Activated CD4-positive, alpha-beta T cell treated with anti-CD3 and anti-CD28 coated beads, Interleukin-2, amount 10 ng/mL, durations not matched to agents 7 days and 5 days (primary cell): ENCODE measurements around the gene RALB. TPM values are rescaled to one million over a fixed set of nuclear protein-coding genes. Genes with fewer than 3 reads are reported as not detected.

Experiments
- CTCF ChIA-PET: fragments of 350-600 bp; sonication (Branson Sonifier 250); formaldehyde crosslinking; loops from one replicate; lab custom pipeline; 2021; ENCODE audit warnings: antibody characterized with exemption; lab: Charles Lee
- POLR2A ChIA-PET: fragments of 350-600 bp; sonication (Branson Sonifier 250); formaldehyde crosslinking; loops from one replicate; lab custom pipeline; 2021; ENCODE audit warnings: antibody characterized with exemption; lab: Charles Lee
- DNase-seq: peaks from one replicate; pipeline ENCODE4 v3.0.0-alpha.2; 2020
- H3K27ac Mint-ChIP-seq: one replicate; pipeline ENCODE4 v1.8.0; 2021; ENCODE audit warnings: mild to moderate bottlenecking, moderate library complexity, mixed read lengths
- H3K27me3 Mint-ChIP-seq: one replicate; pipeline ENCODE4 v1.8.0; 2021; ENCODE audit warnings: mixed read lengths
- H3K36me3 Mint-ChIP-seq: one replicate; pipeline ENCODE4 v1.8.0; 2021; ENCODE audit warnings: low read depth, mixed read lengths
- H3K4me1 Mint-ChIP-seq: one replicate; pipeline ENCODE4 v1.8.0; 2021; ENCODE audit warnings: mixed read lengths
- H3K4me3 Mint-ChIP-seq: one replicate; pipeline ENCODE4 v1.8.0; 2021; ENCODE audit warnings: mild to moderate bottlenecking, moderate library complexity, mixed read lengths
- H3K9me3 Mint-ChIP-seq: one replicate; pipeline ENCODE4 v1.8.0; 2021; ENCODE audit warnings: mixed read lengths
- total RNA-seq, 2 experiments: library from RNA; stranded (reverse); gene quantifications; one replicate each; pipeline ENCODE4 v1.2.3, GENCODE V29; 2021

RALB gene
- total RNA-seq, 2 experiments from 2014 or later: 44.3 to 46.8 TPM

DNA sequence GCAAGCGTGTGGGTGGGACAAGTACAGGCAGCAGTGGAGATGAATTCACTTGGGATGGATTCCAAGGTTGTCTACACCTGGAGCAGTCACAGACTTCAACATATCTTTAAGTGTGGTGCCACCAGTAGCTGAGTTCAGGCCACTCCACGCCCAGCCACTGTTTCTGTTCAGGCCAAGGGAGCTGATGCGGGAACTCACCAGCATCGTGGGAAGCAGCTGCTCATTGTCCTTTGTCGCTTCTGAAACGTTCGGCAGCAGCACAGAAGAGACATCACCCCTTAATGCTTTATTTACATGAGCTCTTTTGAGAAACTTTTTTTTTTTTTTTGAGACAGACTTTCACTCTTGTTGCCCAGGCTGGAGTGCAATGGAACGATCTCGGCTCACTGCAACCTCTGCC, 73.4 kb downstream of the RALB start:
- H3K4me3 Mint-ChIP-seq: no peak overlapping the region
- no peak overlapping the region for H3K27ac Mint-ChIP-seq
- POLR2A ChIA-PET: no interaction called here
- peaks cover 4% of the 10 kb centered on the region for H3K27me3 Mint-ChIP-seq
- H3K9me3 Mint-ChIP-seq: no peaks in the 10 kb centered on the region
- H3K4me1 Mint-ChIP-seq: peaks cover 6% of the 10 kb centered on the region
- no peak for DNase-seq
- CTCF ChIA-PET: interaction anchor here (0.6 to 1.4 kb wide), 4 partner anchors 13 to 458 kb away, joined by 3 to 6 read pairs (median 4); no protein-coding TSS in a partner anchor
- no peaks in the 10 kb centered on the region for H3K36me3 Mint-ChIP-seq

- peaks cover 9% of the 10 kb centered on the region for H3K27me3 Mint-ChIP-seq
- ChIA-PET POLR2A (no interaction called here), CTCF (interaction anchor here (1.4 kb wide), 1 partner anchor 17 kb away, joined by 3 read pairs; no protein-coding TSS in a partner anchor)
- H3K27ac Mint-ChIP-seq: no peak overlapping the region
- DNase-seq: no peak
- H3K9me3 Mint-ChIP-seq: no peaks in the 10 kb centered on the region
- no peaks in the 10 kb centered on the region for H3K4me1 Mint-ChIP-seq
- no peaks in the 10 kb centered on the region for H3K36me3 Mint-ChIP-seq
- H3K4me3 Mint-ChIP-seq: no peak overlapping the region
Measured at GRCh38 chr2:120330946-120331822, 78.5 kb downstream of the RALB start.

- H3K4me1 Mint-ChIP-seq: no peaks in the 10 kb centered on the region
- ChIA-PET POLR2A (no interaction called here), CTCF (interaction anchor here (0.5 to 1.4 kb wide), 3 partner anchors 11 to 1714 kb away, joined by 3 to 8 read pairs (median 3); no protein-coding TSS in a partner anchor)
- peaks cover 9% of the 10 kb centered on the region for H3K27me3 Mint-ChIP-seq
- H3K27ac Mint-ChIP-seq: no peak overlapping the region
- H3K4me3 Mint-ChIP-seq: no peak overlapping the region
- no peaks in the 10 kb centered on the region for H3K9me3 Mint-ChIP-seq
- no peaks in the 10 kb centered on the region for H3K36me3 Mint-ChIP-seq
- DNase-seq: no peak
Measured at GRCh38 chr2:120331903-120332302, 79.3 kb downstream of the RALB start.

DNA sequence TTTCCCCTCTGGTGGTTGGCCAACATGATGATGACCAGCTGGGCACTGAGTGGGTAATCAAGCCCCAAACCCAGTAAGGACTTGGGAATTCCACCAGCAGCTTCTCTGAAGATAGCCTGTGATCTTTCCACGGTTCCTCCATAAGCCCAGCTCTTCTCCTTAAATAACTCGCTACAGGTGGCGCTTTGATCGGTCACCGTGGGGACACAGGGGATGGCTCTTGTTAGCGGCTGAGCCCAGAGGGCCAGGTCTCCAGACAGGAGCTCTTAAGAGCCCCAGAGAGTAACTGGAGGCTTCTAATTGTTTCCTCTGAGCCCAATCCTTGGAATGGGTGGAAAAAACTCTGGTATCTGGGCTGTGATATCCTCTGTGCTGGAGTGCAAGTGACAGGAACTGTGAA, 79.7 kb downstream of the RALB start:
- ChIA-PET POLR2A (no interaction called here), CTCF (interaction anchor here (0.5 to 1.4 kb wide), 3 partner anchors 11 to 1713 kb away, joined by 3 to 8 read pairs (median 3); no protein-coding TSS in a partner anchor)
- H3K27me3 Mint-ChIP-seq: peaks cover 11% of the 10 kb centered on the region

DNA sequence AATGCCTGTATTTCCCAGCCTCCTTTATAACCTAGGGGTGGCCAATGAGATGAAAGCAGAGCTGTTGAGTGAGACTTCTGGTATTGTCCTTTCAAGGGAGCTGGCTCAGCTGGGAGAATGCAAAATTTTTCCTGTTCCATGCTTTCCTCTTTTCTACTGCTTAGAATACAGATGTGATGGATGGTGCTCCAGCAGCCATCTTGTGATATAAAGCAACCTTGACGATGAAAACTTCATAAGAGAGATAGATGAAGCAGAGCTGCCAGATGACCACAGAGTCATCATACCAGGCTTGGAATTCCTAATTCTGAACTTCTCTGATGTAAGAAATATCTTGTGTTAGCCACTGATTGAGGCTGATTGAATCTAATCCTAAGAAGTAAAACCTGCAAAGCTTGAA, 81.4 kb downstream of the RALB start:
- no peak for DNase-seq
- Mint-ChIP-seq H3K4me3 (no peak overlapping the region), H3K4me1 (no peaks in the 10 kb centered on the region), H3K9me3 (no peaks in the 10 kb centered on the region), H3K36me3 (no peaks in the 10 kb centered on the region), H3K27me3 (peaks cover 18% of the 10 kb centered on the region), H3K27ac (no peak overlapping the region)
- POLR2A ChIA-PET: no interaction called here
- CTCF ChIA-PET: interaction anchor here (1.3 kb wide), 1 partner anchor 74 kb away, joined by 3 read pairs; no protein-coding TSS in a partner anchor

More for the DNA sequence above, 79.7 kb downstream of the RALB start:
- H3K27ac Mint-ChIP-seq: no peak overlapping the region
- DNase-seq: no peak
- H3K36me3 Mint-ChIP-seq: no peaks in the 10 kb centered on the region
- no peak overlapping the region for H3K4me3 Mint-ChIP-seq
- H3K4me1 Mint-ChIP-seq: no peaks in the 10 kb centered on the region
- H3K9me3 Mint-ChIP-seq: no peaks in the 10 kb centered on the region

GRCh38 chr2:120336749-120337148, 84.1 kb downstream of the RALB start:
- Mint-ChIP-seq H3K27ac (no peak overlapping the region), H3K36me3 (no peaks in the 10 kb centered on the region), H3K4me1 (no peaks in the 10 kb centered on the region), H3K4me3 (no peak overlapping the region), H3K27me3 (peaks cover 31% of the 10 kb centered on the region), H3K9me3 (no peaks in the 10 kb centered on the region)
- ChIA-PET CTCF (interaction anchor here (0.6 kb wide), 1 partner anchor 308 kb away, joined by 3 read pairs; no protein-coding TSS in a partner anchor), POLR2A (no interaction called here)
- DNase-seq: no peak

DNA sequence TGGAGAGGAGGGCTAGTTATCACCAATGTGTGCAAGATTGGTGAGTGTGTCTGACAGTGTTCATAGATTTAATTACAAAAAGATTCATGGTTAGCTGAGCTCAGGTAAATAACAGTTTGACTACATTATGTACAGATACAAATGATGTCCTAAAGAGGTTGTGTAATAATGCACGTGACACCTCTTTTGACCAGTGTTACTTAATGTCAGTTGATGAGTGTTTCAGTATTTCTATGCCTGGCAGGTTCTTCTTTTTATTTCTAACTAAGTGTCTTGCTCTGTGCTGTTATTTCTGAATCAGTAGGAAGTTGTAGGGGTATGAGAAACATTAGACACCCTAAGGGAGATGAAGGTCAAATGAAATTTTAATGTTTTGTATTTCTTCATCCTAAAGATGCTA, 85.4 kb downstream of the RALB start:
- CTCF ChIA-PET: interaction anchor here (0.6 to 0.7 kb wide), 3 partner anchors 779 to 1014 kb away, joined by 3 read pairs; no protein-coding TSS in a partner anchor
- Mint-ChIP-seq H3K27me3 (peaks cover 44% of the 10 kb centered on the region), H3K27ac (no peak overlapping the region), H3K36me3 (no peaks in the 10 kb centered on the region), H3K4me3 (no peak overlapping the region), H3K4me1 (peaks cover 2% of the 10 kb centered on the region), H3K9me3 (no peaks in the 10 kb centered on the region)
- no peak for DNase-seq
- POLR2A ChIA-PET: no interaction called here

DNA sequence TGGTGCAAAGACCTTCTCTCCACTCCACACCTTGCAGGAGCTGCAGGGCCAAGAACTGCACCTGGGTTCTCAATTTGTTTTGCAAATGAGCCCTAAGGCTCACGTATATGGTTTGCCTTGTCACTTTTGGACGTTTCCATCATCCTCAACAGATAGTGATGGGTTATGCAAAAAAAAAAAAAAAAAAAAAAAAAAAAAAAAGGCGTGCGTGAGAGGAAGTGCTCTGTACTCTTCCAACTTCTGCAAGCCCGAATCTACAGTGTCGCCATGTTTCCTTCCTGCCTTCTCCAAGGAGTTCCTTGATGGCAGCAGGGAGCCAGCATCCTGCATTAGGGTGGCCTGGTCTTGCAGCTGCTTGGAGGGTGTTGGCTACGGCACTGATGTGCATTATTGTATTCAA, 89.3 kb downstream of the RALB start:
- no peak overlapping the region for H3K27ac Mint-ChIP-seq
- H3K4me3 Mint-ChIP-seq: no peak overlapping the region
- ChIA-PET CTCF (interaction anchor here (1.0 kb wide), 1 partner anchor 29 kb away, joined by 3 read pairs; no protein-coding TSS in a partner anchor), POLR2A (no interaction called here)
- peaks cover 50% of the 10 kb centered on the region for H3K27me3 Mint-ChIP-seq
- no peaks in the 10 kb centered on the region for H3K9me3 Mint-ChIP-seq
- DNase-seq: no peak
- H3K36me3 Mint-ChIP-seq: no peaks in the 10 kb centered on the region
- H3K4me1 Mint-ChIP-seq: peaks cover 9% of the 10 kb centered on the region

GRCh38 chr2:120342446-120342845, 89.8 kb downstream of the RALB start:
- Mint-ChIP-seq H3K27me3 (peaks cover 53% of the 10 kb centered on the region), H3K4me1 (peaks cover 13% of the 10 kb centered on the region), H3K4me3 (no peak overlapping the region), H3K27ac (no peak overlapping the region), H3K9me3 (no peaks in the 10 kb centered on the region), H3K36me3 (no peaks in the 10 kb centered on the region)
- DNase-seq: no peak
- ChIA-PET POLR2A (no interaction called here), CTCF (interaction anchor here (1.0 to 1.4 kb wide), 3 partner anchors 10 to 29 kb away, joined by 3 to 8 read pairs (median 4); no protein-coding TSS in a partner anchor)

DNA sequence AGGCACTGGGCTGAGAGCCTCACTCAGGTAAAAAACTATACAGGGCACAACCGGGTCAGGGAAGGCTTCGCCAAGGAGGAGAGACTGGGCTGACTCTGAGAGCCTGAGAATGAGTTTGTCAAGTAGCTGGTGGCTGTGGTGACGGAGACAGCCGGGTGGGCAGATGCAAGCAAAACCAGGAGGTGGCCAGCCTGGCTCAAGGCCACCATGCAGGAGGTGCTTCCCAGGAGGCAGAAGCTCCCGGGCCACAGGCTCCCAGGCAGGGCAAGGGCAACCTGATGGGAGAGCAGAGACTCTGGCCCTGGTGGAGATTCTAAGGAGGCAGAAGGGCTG, 90.4 kb downstream of the RALB start:
- H3K4me3 Mint-ChIP-seq: no peak overlapping the region
- H3K36me3 Mint-ChIP-seq: no peaks in the 10 kb centered on the region
- no peak for DNase-seq
- no peaks in the 10 kb centered on the region for H3K9me3 Mint-ChIP-seq
- no peak overlapping the region for H3K27ac Mint-ChIP-seq
- peaks cover 16% of the 10 kb centered on the region for H3K4me1 Mint-ChIP-seq
- H3K27me3 Mint-ChIP-seq: peaks cover 57% of the 10 kb centered on the region
- CTCF ChIA-PET: interaction anchor here (0.8 to 1.6 kb wide), 7 partner anchors 11 to 338 kb away, joined by 3 to 8 read pairs (median 3); no protein-coding TSS in a partner anchor
- POLR2A ChIA-PET: no interaction called here

DNA sequence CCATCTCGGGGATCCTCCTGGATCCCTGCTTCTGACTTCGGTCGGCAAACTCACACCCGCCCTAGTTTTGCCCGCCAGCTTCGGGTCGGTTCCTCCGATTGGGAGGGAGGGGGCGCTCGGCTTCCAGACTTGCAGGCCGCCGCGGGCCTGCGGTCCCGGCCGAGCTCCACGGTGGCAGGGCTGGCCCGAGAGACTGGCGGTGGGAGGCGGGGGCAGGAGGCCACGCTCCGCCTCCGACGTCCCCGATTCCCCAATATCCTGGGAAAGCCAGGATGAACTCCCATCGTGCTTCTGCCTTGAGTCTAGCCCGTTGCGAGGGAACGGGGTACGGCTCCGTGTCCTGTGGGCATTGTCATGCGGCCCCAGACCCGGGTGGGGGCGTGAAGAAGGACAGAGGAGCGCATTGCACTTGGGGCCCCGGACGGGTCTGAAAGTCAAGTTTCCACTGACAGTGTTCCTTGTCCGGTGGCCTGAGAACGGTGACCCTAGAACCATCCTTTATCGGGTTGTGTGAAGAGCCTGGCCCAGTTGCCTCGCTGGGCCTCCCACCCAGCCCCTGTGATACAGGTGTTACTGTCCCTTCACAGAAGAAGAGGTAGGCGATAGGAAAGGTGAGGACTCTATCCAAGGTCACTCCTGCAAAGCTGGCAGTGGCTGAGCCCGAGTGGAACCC, 90.9 kb downstream of the RALB start:
- Mint-ChIP-seq H3K9me3 (no peaks in the 10 kb centered on the region), H3K4me1 (peaks cover 16% of the 10 kb centered on the region), H3K27ac (no peak overlapping the region), H3K4me3 (peak overlapping the region; percentile 27), H3K36me3 (no peaks in the 10 kb centered on the region), H3K27me3 (peaks cover 60% of the 10 kb centered on the region)
- peak; percentile 62 for DNase-seq
- ChIA-PET POLR2A (no interaction called here), CTCF (interaction anchor here (0.8 to 1.6 kb wide), 7 partner anchors 11 to 337 kb away, joined by 3 to 8 read pairs (median 3); no protein-coding TSS in a partner anchor)
